ENCODE measurements around the gene MECP2.
"Not testable (repeated sequence)": the region's sequence is repeated elsewhere in the genome, so short reads cannot be mapped to it uniquely, and the experiment has no call there.

The MECP2 gene

DNA sequence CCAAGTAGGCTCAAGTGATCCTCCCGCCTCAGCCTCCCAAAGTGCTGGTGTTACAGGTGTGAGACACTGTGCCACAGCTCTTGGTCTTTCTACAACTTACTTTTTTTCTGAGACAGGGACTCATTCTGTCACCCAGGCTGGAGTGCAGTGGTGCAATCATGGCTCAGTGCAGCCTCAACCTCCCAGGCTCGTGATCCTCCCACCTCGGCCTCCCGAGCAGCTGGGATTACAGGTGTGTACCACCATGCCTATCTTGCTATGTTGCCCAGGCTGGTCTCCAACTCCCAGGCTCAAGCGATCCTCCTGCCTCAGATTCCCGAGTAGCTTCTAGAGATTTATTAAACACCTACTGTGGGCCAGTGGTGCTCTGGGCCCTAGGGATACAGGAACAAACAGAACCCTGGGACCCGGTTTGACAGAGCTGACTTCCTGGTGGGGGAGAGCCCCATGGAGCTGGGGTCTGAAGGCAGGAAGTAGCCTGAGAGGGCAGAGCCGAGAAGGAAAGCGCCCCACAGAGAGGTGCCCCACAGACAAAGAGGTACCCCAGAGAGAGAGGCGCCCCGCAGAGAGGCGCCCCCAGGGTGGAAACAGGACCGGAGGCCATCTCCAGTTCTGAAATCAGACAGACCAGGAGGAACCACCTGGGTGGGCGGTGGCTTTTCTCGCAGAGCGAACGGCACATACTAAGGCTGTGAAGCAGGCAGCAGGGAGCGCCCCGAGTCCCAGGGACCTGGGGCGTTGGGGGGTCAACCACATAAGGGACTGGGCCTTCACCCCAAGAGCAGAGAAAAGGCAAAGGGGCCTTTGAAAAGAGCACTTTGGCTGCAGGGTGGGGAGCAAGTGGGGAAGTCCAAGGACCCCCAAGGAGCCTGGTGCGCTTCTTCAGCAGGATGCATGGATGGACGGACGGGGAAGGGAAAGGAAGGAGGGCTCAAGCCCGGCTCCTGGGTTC is 82.8 kb downstream of the MECP2 start:
- DNase-seq: no peak

DNA sequence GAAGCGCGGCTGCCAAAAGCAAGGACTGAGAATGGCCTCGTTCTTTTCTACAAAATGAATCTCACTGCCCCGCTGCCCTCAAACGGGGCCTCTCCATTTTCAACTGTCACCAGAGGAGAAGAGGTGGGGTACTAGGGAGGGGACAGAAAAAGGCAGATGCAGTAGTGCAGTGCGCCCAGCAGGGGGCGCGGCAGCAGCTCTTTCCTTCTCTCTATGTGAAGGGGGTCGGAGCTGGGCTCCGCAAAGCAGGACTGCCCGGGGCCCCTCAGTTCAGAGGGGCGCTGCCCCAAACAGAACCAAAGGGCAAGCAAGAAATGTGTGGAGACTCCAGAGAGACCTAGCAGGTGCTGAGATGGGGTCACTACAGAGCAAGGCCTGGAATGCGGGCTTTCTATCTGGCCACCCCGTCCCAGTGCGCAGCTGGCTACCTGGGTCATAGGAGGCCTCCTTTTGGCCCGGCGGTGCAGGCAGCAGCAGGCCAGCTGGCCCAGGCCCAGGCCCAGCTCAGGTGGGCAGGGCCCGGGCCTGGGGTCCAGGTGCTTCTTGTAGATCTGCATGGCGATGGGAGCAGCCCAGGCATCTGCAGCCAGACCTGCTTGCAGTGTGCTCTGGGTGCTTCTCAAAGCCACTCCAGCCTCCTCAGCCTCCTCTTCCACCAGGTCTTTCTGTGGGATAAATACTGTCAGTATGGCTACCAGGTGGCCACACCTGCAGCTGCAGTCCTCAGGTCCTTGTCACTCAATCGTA is 83.7 kb downstream of the MECP2 start:
- peak; percentile 19 to 59 (median 38) for DNase-seq

DNA sequence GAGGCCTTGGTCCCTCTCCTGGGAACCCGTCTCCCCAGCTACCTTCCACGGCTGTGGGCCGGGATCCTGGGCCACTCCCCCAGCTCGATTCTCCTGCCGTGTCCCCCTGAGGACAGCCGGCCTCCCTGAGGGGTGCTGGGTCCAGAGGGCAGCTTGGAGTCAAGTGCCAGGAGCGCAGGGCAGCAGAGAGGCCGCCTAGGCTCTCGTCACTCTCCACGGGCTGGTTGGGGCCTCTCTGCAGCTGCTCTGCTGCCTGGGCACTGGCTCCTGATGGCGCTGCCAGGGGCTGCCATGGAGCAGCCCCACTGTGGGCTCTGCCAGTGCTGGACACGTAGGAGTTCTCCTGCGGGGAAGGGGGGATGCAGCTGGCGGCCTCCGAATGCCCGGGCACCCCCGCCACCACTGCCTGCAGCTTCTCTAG is 84.5 kb downstream of the MECP2 start:
- no peak for DNase-seq

DNA sequence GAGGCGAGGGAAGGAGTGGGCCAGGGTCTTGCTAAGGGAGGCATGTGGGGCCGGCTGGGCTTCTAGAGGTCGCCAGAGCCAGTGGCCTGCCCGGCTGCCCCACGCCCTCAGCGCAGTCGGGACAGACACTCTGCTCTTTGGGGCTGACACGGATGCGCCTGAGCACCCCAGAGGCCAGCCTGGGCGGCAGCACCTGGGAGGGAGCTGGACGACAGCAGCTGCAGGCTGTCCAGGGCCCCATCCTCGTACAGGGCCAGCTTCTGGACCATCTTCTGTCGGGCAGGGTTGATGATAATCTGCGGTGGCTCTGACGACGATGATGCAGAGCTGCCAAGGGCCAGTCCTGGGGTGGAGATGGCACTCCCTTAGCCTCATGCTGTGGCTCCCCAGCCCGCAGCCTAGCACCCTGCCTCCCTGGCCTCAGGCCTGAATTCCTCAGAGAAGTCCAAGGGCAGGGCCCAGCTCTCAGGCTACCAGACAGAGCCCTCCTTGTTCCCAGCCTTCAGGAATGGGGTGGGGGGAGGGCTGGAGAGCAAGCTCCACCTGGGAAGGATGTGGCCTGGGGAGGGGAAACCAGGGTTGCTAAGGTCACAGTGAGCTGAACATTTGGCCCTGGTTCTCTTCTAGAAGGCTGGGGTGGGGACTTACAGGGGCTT is 85.1 kb downstream of the MECP2 start:
- no peak for DNase-seq

DNA sequence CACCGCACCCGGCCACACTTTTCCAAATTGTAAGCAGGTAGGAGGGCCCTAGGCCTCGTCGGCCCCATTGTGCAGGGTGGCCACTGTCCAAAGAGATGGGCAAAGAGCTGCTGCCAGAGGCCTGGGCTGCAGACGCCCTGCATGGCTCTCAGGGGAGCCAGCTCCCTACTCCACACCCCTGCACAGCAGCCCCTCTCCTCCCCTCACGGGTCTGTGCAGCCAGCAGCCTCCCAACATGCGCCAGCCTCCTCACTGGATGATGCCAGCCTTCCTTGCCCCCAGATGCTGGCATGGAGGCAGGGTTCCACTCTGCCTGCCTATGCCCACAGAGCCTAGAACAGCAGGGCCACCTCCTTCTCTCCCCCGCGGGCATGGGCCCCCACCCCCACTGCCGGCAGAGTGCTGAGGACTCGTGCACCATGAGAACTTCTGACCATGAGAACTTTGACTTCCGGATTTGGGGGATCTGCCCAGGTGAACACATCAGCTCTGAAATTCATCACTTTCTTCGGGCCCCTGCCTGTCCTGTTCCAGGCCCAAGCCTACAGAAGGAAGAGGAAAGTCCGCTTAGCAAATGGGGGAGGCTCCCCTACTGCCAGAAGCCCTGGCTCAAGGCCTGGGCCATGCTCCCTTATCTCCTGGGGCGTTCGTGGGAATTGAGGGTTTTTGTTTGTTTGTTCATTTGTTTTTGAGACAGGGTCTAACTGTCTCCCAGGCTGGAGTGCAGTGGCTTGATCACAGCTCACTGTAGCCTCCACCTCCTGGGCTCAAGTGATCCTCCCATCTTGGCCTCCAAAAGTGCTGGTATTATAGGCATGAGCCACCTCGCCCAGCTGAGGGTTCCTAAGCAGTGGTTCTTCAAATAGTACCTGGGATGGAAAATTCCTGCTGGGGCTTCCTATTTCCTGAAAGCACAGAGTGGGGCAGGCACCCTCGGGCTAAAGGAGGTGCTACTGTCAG is 85.9 kb downstream of the MECP2 start:
- DNase-seq: no peak

- no peak for DNase-seq
These were observed 87.0 kb downstream of the MECP2 start for GRCh38 chrX:154010330-154011087.

GRCh38 chrX:154008521-154008920 is 89.0 kb downstream of the MECP2 start:
- no peak for DNase-seq

DNA sequence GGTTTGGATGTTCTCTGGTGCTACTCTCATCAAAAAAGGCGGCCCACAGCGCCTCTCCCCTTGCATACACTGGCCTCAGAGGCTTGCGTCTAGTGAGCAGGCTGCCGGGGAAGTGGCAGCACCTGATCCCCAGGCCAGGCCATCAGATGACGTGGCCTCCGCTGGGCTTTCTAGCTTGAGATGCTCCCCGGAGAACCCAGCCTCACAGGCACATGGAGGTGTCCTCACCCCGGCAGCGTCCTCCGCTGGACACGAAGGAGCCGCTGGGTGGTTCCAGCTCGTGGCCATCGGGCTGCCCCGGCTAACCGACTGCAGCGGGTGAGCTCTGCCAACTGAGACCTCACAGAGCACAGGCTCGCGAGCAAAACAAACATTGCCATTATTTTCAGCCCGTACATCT is 90.6 kb downstream of the MECP2 start:
- DNase-seq: no peak

- DNase-seq: no peak
These were observed 93.2 kb downstream of the MECP2 start for GRCh38 chrX:154004315-154004714.

DNA sequence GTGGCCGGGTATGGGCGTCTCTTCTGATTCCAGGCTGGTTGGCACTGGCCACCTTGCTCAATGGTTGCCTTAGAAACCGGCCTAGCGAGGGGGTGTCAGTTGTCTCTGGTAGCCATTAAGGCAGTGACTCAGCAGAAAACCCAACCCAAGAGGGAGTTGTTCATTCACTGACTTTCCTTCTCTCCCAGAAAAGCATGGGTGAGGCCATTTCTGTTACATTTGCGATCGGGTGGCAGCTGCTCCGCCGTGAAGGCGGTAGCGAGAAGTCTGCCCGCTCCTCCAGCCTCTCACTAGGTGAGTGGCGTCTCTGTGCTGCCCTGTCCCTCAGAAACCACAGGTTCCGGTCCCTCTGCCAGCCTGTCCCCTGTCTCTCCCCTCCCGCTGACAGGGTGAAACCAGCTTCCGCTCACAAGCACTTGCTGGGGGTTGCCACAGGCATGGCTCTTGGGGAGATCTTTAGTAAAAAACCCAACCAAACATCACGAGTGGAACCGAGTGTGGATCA is 95.2 kb downstream of the MECP2 start:
- peak in 2 of 5 experiments; percentile 60 to 89 for DNase-seq

- no peak for DNase-seq
These were observed 97.5 kb downstream of the MECP2 start for GRCh38 chrX:154000051-154000450.

DNA sequence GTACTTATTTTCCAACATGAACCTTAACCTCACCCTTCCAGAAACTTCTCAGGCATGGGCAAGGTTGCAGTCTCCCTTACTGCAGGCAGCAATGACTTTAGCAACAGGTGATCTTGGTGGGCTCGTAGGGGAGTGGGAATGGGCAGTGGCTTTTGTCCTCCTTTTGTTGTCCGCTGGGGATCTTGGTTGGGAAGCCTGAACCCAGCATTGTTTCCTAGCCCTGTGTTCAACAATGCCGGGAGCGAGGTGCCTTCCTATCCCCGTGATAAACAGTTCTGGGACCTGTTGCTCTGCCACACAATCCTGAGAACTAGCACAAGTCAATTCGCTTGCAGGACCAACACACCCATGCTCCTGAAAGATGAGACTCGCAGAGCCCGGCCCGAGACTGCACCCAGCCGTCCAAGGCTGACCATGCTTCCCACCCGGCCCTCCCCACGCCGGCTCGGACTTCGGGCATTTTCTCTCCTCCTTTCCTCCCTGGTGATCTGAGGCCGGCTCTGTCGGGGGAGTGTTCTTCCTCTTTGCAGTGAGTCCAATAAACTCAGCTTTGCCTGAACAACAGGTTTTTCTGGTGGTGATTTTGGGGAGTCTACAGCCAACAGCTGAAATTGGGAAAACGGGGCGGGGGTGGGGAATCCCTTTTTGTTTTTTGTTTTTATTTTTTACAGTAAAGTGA is 98.0 kb downstream of the MECP2 start:
- no peak for DNase-seq

DNA sequence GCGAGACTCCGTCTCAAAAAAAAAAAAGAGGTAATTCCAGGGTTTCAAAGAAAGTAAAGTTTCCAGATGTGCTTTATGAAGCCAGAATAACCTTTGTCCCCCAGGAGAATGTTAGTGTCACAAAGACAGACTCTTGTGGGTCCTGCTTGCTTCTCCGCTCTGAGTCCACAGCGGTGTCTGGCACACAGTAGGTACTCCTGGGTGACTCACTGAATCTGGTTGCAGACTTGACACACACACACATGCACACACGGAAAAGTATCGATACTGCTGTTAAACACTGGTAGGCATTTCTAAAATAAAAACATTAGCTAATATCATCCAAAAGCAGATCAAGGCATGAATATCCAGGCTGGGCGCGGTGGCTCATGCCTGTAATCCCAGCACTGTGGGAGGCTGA is 102.0 kb downstream of the MECP2 start:
- DNase-seq: no peak

- not testable (repeated sequence) for DNase-seq
These were observed 103.1 kb downstream of the MECP2 start for GRCh38 chrX:153994398-153994797.

- peak in 1 of 5 experiments; percentile 37 for DNase-seq
These were observed 103.5 kb downstream of the MECP2 start for GRCh38 chrX:153993978-153994377.

DNA sequence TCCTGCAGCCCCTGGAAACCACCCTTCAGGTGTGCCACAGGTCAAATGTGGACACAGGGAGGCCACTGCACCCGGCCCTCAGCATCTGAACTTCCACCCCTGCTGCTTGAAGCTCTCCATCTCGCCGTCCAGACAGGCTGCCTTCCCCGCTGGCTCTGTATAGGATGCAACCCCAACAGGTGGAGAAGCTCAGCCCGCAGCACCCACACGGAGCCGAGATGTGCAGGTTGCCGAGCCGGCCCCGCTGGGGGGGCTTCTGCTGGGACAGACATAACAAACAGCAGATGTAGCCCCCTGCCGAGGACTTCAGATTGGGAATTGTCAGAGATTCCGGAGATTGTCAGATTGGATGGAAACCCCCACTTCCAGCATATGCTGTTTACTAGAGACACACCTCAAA is 104.4 kb downstream of the MECP2 start:
- DNase-seq: no peak

DNA sequence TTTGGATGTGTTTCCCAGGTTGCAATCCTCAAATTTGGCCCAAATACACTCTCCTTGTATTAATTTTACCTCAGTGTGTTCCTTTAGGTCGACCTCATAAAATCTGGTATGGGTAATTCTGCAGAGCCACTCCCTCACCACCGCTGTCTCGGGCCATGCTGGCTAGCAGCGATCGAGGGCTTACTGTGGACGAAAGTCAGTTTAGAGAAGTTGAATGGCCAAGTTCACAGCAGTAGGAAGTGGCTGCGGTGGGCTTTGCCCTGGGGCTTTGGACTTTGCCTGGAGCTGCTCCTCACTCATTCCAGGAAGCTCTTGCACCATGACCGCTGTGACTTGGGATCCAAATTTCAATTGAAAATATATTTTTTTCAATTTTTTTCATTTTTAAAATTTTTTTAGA is 105.3 kb downstream of the MECP2 start:
- no peak for DNase-seq

- no peak for DNase-seq
These were observed 106.4 kb downstream of the MECP2 start for GRCh38 chrX:153991013-153991580.

DNA sequence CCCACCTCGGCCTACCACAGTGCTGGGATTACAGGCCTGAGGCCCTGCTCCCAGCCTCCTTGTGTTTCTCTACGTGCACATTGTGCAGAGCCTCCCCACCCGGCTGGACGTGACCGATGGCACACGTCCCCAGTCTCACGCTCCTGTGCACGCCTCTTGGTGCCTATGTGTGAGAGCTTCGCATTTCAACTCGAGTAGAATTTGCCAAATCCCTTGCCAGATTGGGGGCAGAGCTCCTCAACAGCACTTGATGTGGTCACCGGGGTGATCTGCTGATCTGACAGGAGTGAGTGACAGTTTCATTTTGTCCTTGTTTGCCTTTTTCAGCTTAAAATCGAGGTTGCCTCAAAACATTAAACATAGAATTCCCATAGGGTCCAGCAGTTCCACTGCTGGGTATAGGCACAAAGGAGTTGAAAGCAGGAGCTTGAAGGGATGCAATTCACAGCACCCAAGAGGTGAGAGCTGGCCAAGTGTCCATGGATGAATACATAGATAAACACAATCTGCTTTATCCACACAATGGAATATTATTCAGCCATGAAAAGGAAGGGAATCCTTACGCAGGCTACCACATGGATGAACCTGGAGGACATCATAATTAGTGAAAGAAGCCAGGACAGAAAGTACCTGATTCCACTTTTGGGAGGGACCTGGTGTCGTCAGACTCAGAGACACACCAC is 107.4 kb downstream of the MECP2 start:
- peak in 1 of 5 experiments; percentile 59 for DNase-seq

Data from T-helper 2 cell (primary cell).